H1 (cell line): ENCODE results near the gene ITPR1. TPM values are rescaled to one million over a fixed set of nuclear protein-coding genes. Genes with fewer than 3 reads are reported as not detected.

ENCODE experiments used
- CTCF ChIA-PET: fragments of 300-600 bp; sonication (Branson Sonifier 250); formaldehyde crosslinking; loops from one replicate; lab custom pipeline; 2021; ENCODE audit not compliant: partially characterized antibody; lab: Charles Lee
- POLR2A ChIA-PET: fragments of 300-600 bp; sonication (Branson Sonifier 250); formaldehyde crosslinking; loops from one replicate; lab custom pipeline; 2021; ENCODE audit warnings: inconsistent platforms; ENCODE audit not compliant: partially characterized antibody; lab: Charles Lee
- DNase-seq, 2 experiments: peaks; one replicate each; pipeline versions ENCODE4 v3.0.0 to v3.0.0-alpha.2; 2010 to 2022; ENCODE audit warnings: low spot score in 2 of 2, low read depth in 1 of 2, mixed read lengths in 1 of 2
- FAIRE-seq: peaks from 2 replicates; lab custom pipeline; 2011; peaks lifted over from hg19 to GRCh38; lab: Jason Lieb, UNC
- H2AFZ ChIP-seq: 2 replicates; pipeline ENCODE4 v1.8.1; 2012; ENCODE audit warnings: low read length, inconsistent platforms
- H2AK5ac ChIP-seq: 2 replicates; pipeline ENCODE4 v1.6.1; 2013; ENCODE audit warnings: low read depth, low read length
- H2BK120ac ChIP-seq: replicated peaks from 2 replicates; pipeline ENCODE3; 2013; ENCODE audit warnings: low read depth, low read length, inconsistent platforms
- H2BK12ac ChIP-seq: 2 replicates; pipeline ENCODE4 v1.6.1; 2013; ENCODE audit warnings: low read depth, low read length
- H2BK15ac ChIP-seq: 2 replicates; pipeline ENCODE4 v1.6.1; 2013; ENCODE audit warnings: low read length
- H2BK20ac ChIP-seq: 2 replicates; pipeline ENCODE4 v1.6.1; 2013; ENCODE audit warnings: low read length
- H2BK5ac ChIP-seq: 2 replicates; pipeline ENCODE4 v1.6.1; 2013; ENCODE audit warnings: low read depth, low read length
- H3K14ac ChIP-seq: 2 replicates; pipeline ENCODE4 v1.6.1; 2013; ENCODE audit warnings: inconsistent platforms; ENCODE audit not compliant: insufficient read length
- H3K18ac ChIP-seq: 2 replicates; pipeline ENCODE4 v1.6.1; 2013; ENCODE audit warnings: low read length; ENCODE audit errors: extremely low read depth
- H3K23ac ChIP-seq: 2 replicates; pipeline ENCODE4 v1.6.1; 2013; ENCODE audit warnings: inconsistent platforms; ENCODE audit not compliant: insufficient read length
- H3K23me2 ChIP-seq: 2 replicates; pipeline ENCODE4 v1.6.1; 2013; ENCODE audit warnings: low read depth, low read length
- H3K27ac ChIP-seq: 2 replicates; pipeline ENCODE4 v1.6.1; 2011; ENCODE audit warnings: low read depth, low read length, inconsistent platforms
- H3K27me3 ChIP-seq, 4 experiments: replicated peaks in 1 of 4; 1 replicate in 1 of 4; 2 replicates in 3 of 4; pipeline versions ENCODE4 v1.6.1 to v1.8.1; 2011 to 2013; ENCODE audit warnings: low read length in 3 of 4, mild to moderate bottlenecking in 3 of 4, inconsistent platforms in 2 of 4, mixed read lengths in 2 of 4, moderate library complexity in 1 of 4; ENCODE audit not compliant: control insufficient read depth in 3 of 4, insufficient read depth in 3 of 4; ENCODE audit errors: extremely low read depth in 1 of 4
- H3K36me3 ChIP-seq, 4 experiments: 2 replicates each; pipeline versions ENCODE4 v1.6.1 to v1.8.1; 2011 to 2013; ENCODE audit warnings: mild to moderate bottlenecking in 4 of 4, low read length in 3 of 4, moderate library complexity in 2 of 4, control low read depth in 1 of 4, inconsistent platforms in 1 of 4; ENCODE audit not compliant: insufficient read depth in 4 of 4, control insufficient read depth in 2 of 4
- H3K4ac ChIP-seq: replicated peaks from 2 replicates; pipeline ENCODE3; 2013; ENCODE audit warnings: low read length, low read depth, mixed read lengths, inconsistent platforms; ENCODE audit not compliant: insufficient read length
- H3K4me1 ChIP-seq, 4 experiments: replicated peaks in 1 of 4; 1 replicate in 1 of 4; 2 replicates in 3 of 4; pipeline versions ENCODE4 v1.6.1 to v1.8.1; 2011 to 2013; ENCODE audit warnings: low read length in 3 of 4, inconsistent platforms in 2 of 4, mixed read lengths in 1 of 4; ENCODE audit not compliant: insufficient read depth in 4 of 4, control insufficient read depth in 3 of 4
- H3K4me2 ChIP-seq, 2 experiments: 2 replicates each; pipeline versions ENCODE4 v1.6.1 to v1.8.1; 2011 to 2013; ENCODE audit warnings: low read depth in 2 of 2, low read length in 2 of 2, control low read depth in 1 of 2, inconsistent platforms in 1 of 2, mild to moderate bottlenecking in 1 of 2; ENCODE audit not compliant: insufficient read depth in 1 of 2
- H3K4me3 ChIP-seq, 4 experiments: fragments of 200-600, 300-600 bp in 1 of 4; sonication (generic), shearing (Covaris generic), sonication (Bioruptor Twin) in 1 of 4; 2 replicates each; pipeline versions ENCODE4 v1.5.1 to v1.8.1; 2011 to 2016; ENCODE audit warnings: low read length in 4 of 4, low read depth in 3 of 4, control low read depth in 2 of 4, inconsistent platforms in 2 of 4, mild to moderate bottlenecking in 2 of 4, mixed read lengths in 1 of 4, moderate library complexity in 1 of 4; ENCODE audit not compliant: insufficient read depth in 2 of 4; ENCODE audit errors: extremely low read depth in 1 of 4
- H3K56ac ChIP-seq: replicated peaks from 2 replicates; pipeline ENCODE3; 2013; ENCODE audit warnings: low read depth, mild to moderate bottlenecking, mixed read lengths, low read length, inconsistent platforms; ENCODE audit not compliant: insufficient read length
- H3K79me1 ChIP-seq: 2 replicates; pipeline ENCODE4 v1.6.1; 2013; ENCODE audit warnings: low read depth, low read length, control low read depth
- H3K79me2 ChIP-seq, 2 experiments: 2 replicates each; pipeline versions ENCODE4 v1.6.1 to v1.8.1; 2012 to 2013; ENCODE audit warnings: low read length in 2 of 2, mild to moderate bottlenecking in 2 of 2, inconsistent platforms in 1 of 2; ENCODE audit not compliant: insufficient read depth in 2 of 2, control insufficient read depth in 1 of 2
- H3K9ac ChIP-seq, 4 experiments: replicated peaks in 1 of 4; 1 replicate in 1 of 4; 2 replicates in 3 of 4; pipeline versions ENCODE4 v1.6.1 to v1.8.1; 2011 to 2013; ENCODE audit warnings: low read depth in 3 of 4, low read length in 3 of 4, control low read depth in 2 of 4, mild to moderate bottlenecking in 2 of 4, moderate library complexity in 2 of 4, inconsistent platforms in 1 of 4; ENCODE audit errors: extremely low read depth in 1 of 4
- H3K9me3 ChIP-seq, 2 experiments: 2 replicates each; pipeline versions ENCODE4 v1.6.1 to v1.8.1; 2012 to 2013; ENCODE audit warnings: mild to moderate bottlenecking in 2 of 2, moderate library complexity in 2 of 2, control low read depth in 1 of 2, inconsistent platforms in 1 of 2, low read depth in 1 of 2, low read length in 1 of 2, mixed read lengths in 1 of 2; ENCODE audit not compliant: insufficient read depth in 2 of 2
- H4K20me1 ChIP-seq, 2 experiments: replicated peaks in 1 of 2; 2 replicates each; pipeline versions ENCODE3 to v1.8.1; 2011 to 2013; ENCODE audit warnings: inconsistent platforms in 2 of 2, low read length in 2 of 2, mild to moderate bottlenecking in 1 of 2; ENCODE audit not compliant: insufficient read depth in 2 of 2, control insufficient read depth in 1 of 2
- H4K5ac ChIP-seq: 2 replicates; pipeline ENCODE4 v1.6.1; 2013; ENCODE audit warnings: low read length, low read depth, mixed read lengths, inconsistent platforms; ENCODE audit not compliant: insufficient read length
- H4K8ac ChIP-seq: 2 replicates; pipeline ENCODE4 v1.8.0; 2013; ENCODE audit warnings: mild to moderate bottlenecking, moderate library complexity, low read length, inconsistent platforms; ENCODE audit not compliant: insufficient read depth; ENCODE audit errors: extremely low read depth
- H4K91ac ChIP-seq: replicated peaks from 2 replicates; pipeline ENCODE3; 2013; ENCODE audit warnings: low read length, mixed read lengths, inconsistent platforms; ENCODE audit not compliant: insufficient read length
- CHD2 ChIP-seq: IDR thresholded peaks from 2 replicates; pipeline ENCODE4 v1.6.1; 2012; ENCODE audit warnings: low read length, improper control_type of control experiment
- JUND ChIP-seq: IDR thresholded peaks from 2 replicates; pipeline ENCODE4 v1.6.1; 2011; ENCODE audit warnings: mild to moderate bottlenecking, improper control_type of control experiment, low read length
- POU5F1 ChIP-seq: IDR thresholded peaks from 2 replicates; pipeline ENCODE4 v1.6.1; 2011; ENCODE audit warnings: low read depth, mild to moderate bottlenecking, low read length, moderate library complexity
- SIX5 ChIP-seq: IDR thresholded peaks from 2 replicates; pipeline ENCODE4 v1.6.1; 2011; ENCODE audit warnings: mild to moderate bottlenecking, low read depth, low read length
- SP1 ChIP-seq: IDR thresholded peaks from 2 replicates; pipeline ENCODE4 v1.6.1; 2011; ENCODE audit warnings: low read depth, low read length
- TCF12 ChIP-seq: IDR thresholded peaks from 2 replicates; pipeline ENCODE4 v1.6.1; 2011; ENCODE audit warnings: low read depth, mild to moderate bottlenecking, low read length
- ZNF274 ChIP-seq: IDR thresholded peaks from 2 replicates; pipeline ENCODE4 v1.7.0; 2012; ENCODE audit warnings: low read length, borderline replicate concordance; ENCODE audit errors: extremely low read depth
- WGBS, 2 experiments: shearing (Covaris generic) in 1 of 2; methylation state at CpG; one replicate each; pipeline versions ENCODE4 v1.1.6 to v1.1.7; 2013 to 2015; ENCODE audit warnings: low lambda C conversion rate in 2 of 2, mixed read lengths in 2 of 2, inconsistent platforms in 1 of 2, low coverage in 1 of 2, missing lambda C conversion rate in 1 of 2; ENCODE audit not compliant: insufficient replicate concordance in 2 of 2, insufficient coverage in 1 of 2, insufficient read length in 1 of 2; ENCODE audit errors: extremely low coverage in 1 of 2, missing lambda C conversion rate in 1 of 2; 5-methylcytosine and 5-hydroxymethylcytosine counted together
- polyA plus RNA-seq, 7 experiments: library from polyadenylated mRNA; depleted of rRNA in 3 of 7; stranded (reverse) in 5 of 7; unstranded in 2 of 7; fragments of >200 nt in 5 of 7; fragments of 200-250 nt in 2 of 7; gene quantifications; 1 replicate in 5 of 7; 2 replicates in 1 of 7; 4 replicates in 1 of 7; pipeline versions ENCODE4 v1.2.1 to v1.2.3, GENCODE V29; 2011 to 2013; ENCODE audit warnings: missing spikeins in 2 of 7, mixed read lengths in 2 of 7
- total RNA-seq: library from RNA; stranded (reverse); fragmentation: NEBNext Ultra II Directional; extraction: Animal tissue kit (Norgen Biotek cat#: 25700); gene quantifications from 2 replicates; pipeline ENCODE4 v1.2.1, GENCODE V29; 2021

Gene ITPR1
- total and polyA plus RNA-seq, 2 of the 8 experiments (the other 6 are each of a cell fraction or from before 2014, with no cell fraction given): 2.5 to 16.3 TPM

DNA sequence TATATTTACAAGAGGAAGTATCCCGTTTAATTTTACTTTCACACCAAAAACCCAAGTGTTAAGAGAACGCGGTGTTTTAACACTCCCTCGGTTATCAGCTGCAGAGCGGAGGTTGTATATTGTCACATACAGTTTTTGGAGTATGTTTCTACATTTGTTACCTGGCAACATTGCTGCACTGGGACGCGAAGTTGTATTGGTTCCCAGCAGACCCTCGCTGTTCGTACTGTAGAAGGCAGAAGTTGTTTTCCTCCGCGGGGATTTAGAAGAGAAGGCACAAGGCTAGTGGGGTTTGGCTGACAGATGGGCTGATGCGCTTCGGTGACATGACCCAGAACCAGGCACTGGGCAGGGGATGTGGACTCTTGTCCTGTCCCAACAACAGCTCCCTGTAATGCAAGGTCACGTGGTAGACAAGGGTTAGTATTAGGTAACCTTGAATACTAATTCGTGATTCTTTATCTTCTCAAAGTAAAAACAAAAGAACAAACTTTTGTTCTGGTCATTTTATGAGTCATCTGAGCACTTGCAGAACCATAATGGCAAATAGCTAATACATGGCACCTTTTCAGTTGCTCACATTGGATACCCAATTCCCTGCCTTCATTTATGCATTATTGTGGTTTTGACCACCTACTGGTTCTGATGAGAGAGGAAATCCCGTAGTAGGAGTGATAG lies 255.7 kb downstream of the ITPR1 start:
- CTCF ChIA-PET: interaction anchor here (1.0 to 2.4 kb wide), 5 partner anchors 15 to 227 kb away, joined by 3 to 10 read pairs (median 3); no protein-coding TSS in a partner anchor
- WGBS, 2 experiments: 95% methylated on average over 16 of the region's 16 CpGs; no CpG with 5 or more reads in 1 of the 2 experiments
- H2AK5ac ChIP-seq: no peak overlapping the region
- no peaks in the 10 kb centered on the region for H3K9me3 ChIP-seq
- H3K14ac ChIP-seq: no peak overlapping the region
- no peak overlapping the region for H4K8ac ChIP-seq
- H3K36me3 ChIP-seq: no peaks in the 10 kb centered on the region
- H2BK12ac ChIP-seq: no peak overlapping the region
- no peak for DNase-seq
- no peak overlapping the region for H3K4me2 ChIP-seq
- no peak overlapping the region for H3K23ac ChIP-seq
- H4K5ac ChIP-seq: no peak overlapping the region
- H2AFZ ChIP-seq: no peak overlapping the region
- FAIRE-seq: no peak
- H3K79me2 ChIP-seq: no peaks in the 10 kb centered on the region
- no peak overlapping the region for H3K4me3 ChIP-seq
- peaks cover 0 to 3% (median 3%) of the 10 kb centered on the region in 4 experiments; a peak in 3 of 7 replicates for H3K4me1 ChIP-seq
- no peak overlapping the region for H3K27ac ChIP-seq
- H3K4ac ChIP-seq: no peak overlapping the region
- H4K20me1 ChIP-seq: peaks cover 0 to 2% of the 10 kb centered on the region in 2 experiments
- no peaks in the 10 kb centered on the region for H3K27me3 ChIP-seq
- no peaks in the 10 kb centered on the region for H3K79me1 ChIP-seq
- POLR2A ChIA-PET: no interaction called here
- H2BK15ac ChIP-seq: no peak overlapping the region
- H3K56ac ChIP-seq: no peak overlapping the region
- TF ChIP-seq CHD2 (no peak), SP1 (no peak), ZNF274 (no peak), POU5F1 (no peak), JUND (no peak), SIX5 (no peak), TCF12 (no peak)
- H2BK120ac ChIP-seq: no peak overlapping the region
- H2BK20ac ChIP-seq: no peak overlapping the region
- no peak overlapping the region for H4K91ac ChIP-seq
- no peak overlapping the region for H3K18ac ChIP-seq
- H2BK5ac ChIP-seq: no peak overlapping the region
- no peak overlapping the region; a peak in 1 of 7 replicates for H3K9ac ChIP-seq
- no peaks in the 10 kb centered on the region for H3K23me2 ChIP-seq
